ENCODE data around the gene HSPB9.
"Not testable (repeated sequence)": the region's sequence is repeated elsewhere in the genome, so short reads cannot be mapped to it uniquely, and the experiment has no call there.

The HSPB9 gene

DNA sequence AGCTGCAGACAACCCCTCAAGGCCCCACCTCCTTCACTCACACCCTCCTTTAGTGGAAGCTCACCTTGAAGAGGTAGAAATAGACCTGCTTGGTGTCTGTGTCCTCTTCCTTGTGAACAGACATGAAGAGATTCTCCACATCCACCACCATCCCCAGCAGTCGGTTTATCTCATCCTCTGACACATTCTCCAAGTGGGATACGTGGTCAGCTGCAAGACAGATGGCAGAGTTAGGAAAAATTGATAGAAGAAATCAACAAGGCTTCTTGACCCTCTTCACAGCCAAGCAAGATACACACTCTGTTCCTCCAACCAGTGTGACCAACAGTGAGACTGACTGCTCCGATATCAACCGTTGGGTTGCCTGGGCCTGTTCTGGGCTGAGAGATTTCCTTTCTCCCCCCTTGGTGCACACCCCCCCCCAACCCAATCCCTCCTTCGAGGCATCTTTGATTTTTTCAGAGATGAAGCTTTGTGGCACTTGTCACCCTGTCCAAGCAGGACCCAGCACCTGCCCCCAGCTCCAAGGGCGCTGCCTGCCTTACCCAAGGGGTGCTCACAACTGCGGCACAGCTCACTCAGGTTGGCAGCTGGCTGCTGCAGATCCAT is 2.3 kb upstream of the HSPB9 start:
- DNase-seq (ENCODE audit: low read depth in 2 of 2): no peak

DNA sequence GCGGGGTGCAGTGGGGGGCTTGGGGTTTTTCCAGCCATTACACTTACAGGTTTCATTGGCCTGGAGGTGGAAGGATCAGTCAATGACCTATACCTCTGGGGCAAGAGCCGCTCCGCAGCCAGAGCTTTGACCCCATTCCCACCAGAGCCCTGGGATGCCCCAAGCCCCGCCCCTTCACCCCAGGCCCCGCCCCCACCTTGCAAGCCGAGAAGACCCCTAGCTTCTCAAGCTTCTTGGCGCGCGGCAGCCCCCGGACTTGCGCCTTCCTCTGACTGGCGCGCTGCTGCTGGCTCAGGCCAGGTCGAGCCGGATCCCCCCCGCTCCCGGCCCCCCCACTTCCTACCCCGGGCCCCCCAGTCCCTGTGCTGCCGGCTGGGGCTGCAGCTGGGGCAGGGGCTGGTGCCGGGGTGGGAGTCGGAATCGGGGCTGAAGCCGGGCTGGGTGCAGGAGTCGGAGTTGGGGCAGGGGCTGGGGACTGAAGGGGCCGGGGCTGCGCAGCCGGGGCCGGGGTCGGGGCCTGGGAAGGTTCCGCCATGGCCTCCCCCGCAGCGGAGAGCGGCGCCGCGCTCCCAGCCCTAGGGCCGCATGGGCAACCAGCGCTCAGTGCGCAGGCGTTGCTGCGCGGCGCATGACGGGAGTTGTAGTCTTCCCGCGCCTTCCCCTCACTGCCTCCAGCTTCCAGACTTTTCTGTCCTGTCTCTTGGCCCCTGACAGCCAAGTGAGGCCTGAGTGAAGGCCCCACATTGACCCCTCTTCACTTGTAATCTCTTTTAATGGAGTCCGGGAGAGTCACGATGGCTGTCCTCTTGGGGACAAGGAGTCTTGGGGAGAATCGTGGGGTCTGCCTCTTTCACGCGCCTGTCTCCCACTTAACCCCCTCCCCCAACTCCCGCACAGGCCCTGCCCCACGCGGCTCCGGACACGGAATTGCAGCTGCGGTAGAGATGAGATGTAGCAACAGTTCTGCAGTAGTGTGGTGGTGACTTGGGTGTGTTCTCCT is 1.5 kb upstream of the HSPB9 start, which contains the start of gene KAT2A:
Gene KAT2A (minus strand): TSS at position 598 of the 1,000 bp plus-strand sequence. CDS start 63 bp downstream, at position 535.
- DNase-seq (ENCODE audit: low read depth in 2 of 2): peak; percentile 69 to 73

DNA sequence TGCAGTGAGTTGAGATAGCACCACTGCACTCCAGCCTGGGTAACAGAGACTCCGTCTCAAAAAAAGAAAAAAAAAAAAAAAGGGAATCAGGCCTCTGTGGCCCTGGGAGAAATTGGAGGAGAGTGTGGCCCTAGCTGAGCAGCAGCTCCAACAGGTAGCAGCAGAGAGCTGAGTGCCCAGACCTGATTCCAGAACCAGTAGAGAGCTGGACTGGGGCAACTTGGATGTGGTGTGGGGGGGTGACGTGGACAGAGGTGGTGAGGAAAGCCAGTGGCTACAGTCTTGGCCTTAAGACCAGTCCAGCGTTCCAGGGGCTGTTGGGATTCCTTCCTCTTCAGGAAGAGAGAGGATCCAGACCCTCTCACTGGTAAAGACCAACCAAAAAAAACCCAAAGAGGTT is 1.7 kb downstream of the HSPB9 start:
- no peak for DNase-seq (ENCODE audit: low read depth in 2 of 2)

DNA sequence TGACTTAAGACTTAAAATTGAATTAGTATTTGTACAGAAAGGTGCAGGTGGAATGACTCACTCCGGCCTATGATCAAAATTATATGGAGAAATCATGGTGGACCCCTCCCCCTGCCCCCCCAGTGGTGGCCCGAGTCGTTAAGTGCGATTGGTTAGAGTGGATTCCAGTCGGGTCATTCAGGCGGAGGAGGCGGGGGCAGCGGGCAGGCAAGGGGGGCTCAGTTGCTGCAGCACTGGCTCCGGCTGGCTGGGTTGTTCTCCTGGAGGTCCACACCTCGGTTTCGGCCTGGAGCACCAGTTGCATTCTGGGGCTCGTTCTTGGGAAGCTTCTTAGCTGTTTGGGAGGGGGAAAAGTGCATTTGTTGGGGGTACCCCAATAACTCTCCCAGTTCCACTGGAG is 3.0 kb downstream of the HSPB9 start:
- DNase-seq (ENCODE audit: low read depth in 2 of 2): no peak

DNA sequence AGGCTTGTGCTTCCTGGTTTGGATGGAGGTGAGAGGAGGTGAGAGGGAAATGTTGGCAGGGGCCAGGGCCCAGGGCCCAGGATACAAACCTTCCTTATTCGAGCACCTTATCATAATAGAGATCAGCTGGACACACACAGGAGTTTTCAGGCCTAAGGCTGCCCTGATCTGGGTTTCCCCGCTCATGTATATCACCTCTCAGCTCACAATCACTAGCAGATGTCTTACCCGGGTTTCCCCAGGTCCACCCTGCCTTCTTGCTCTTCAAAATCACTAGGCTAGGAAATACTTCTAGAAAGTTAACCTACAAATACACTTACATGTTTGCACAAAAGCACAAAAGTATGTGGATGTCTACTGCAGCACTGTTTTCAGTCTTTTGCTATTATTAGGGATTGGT is 4.2 kb downstream of the HSPB9 start:
- DNase-seq (ENCODE audit: low read depth in 2 of 2): no peak

DNA sequence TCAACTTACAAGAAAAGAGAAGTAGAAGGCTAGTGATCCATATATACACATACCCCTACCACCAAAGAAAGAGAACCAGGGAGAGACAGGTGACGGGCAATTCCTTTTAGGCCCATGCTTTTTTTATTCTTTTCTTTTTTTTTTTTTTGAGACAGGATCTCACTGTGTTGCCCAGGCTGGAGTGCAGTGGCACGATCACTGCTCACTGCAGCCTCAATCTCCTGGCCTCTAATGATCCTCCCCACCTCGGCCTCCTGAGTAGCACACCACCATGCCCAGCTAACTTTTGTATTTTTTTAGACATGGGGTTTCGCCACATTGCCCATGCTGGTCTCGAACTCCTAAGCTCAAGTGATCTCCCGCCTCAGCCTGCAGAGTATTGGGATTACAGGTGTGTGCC is 4.8 kb downstream of the HSPB9 start:
- no peak for DNase-seq (ENCODE audit: low read depth in 2 of 2)

DNA sequence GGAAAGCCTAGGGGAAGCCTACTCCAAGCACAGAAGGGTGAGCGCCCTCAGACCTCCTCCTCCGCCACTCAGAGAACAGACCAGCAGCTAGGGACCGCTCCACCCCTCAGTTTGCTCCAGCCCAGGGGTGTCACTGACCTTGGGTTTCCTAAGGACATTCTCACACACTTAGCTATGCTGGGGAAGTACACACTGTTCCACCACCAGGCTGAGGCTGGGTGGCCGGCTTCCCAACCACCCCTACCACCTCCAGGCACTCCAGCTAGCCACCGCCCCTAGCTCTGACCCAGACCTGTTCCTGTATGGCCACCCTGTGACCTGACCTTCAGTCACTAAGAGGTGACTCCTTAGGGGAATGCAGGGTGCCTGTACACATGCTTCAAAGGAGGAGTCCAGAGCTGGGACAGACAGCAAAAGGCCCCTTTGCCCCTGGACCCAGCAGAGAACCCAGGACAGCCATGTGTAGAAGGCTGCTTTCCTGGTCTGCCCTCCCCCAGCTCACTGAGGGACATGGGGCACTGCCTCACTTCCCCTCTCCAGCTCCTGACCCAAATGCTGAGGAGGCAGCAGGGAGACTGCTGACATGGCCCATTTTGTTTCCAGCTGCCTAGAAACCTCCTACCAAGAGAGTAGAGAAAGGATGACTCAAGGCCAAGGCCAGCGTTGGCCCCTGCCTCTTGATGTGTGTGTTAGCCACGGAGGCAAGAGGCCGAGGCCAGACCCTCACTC is 6.7 kb downstream of the HSPB9 start:
- no peak for DNase-seq (ENCODE audit: low read depth in 2 of 2)

DNA sequence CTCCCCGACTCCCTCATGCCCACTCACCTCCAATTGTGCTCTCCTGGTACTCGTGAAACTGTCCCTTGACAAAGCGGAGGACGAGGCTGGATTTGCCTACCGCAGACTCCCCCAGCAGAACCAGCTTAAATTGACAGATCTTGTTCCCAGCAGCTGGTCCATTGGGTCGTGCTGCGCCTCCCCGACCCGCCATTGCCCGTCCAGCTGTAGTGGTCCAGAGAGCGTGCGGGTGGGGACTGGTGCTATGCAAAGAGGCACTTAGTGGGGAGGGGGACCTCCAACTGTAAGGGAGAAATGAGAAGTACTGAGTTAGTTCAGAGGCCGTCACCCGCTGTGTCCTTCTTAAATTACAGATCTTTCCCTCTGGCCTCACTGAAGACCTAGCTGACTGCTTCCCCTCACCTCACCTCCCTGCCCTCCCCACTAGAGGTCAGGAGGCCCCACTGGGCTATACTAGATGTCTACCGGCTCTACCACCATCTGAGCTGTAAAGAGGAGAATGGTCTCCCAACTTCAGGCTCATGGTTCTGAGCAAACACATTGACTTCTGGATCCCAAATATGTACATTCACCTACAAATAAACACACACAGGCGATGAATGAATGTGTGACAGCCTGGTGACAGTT is 7.8 kb downstream of the HSPB9 start:
- DNase-seq (ENCODE audit: low read depth in 2 of 2): no peak

DNA sequence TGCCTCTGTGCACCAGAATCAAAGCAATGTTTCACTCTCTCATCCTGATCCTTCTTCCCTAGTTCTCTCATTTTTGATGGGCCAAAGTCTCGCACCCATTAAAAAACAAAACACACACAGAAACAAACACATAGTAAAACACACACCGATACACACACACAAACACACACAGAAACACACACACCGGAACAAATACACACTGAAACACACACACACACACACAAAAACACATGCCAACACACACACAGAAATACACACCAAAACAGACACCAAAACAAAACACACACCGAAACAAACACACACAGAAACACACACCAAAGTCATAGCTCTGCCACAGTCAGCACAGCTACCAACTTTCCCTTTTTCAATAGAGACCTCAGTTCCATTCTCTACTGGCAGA is 8.6 kb downstream of the HSPB9 start:
- DNase-seq (ENCODE audit: low read depth in 2 of 2): no peak

DNA sequence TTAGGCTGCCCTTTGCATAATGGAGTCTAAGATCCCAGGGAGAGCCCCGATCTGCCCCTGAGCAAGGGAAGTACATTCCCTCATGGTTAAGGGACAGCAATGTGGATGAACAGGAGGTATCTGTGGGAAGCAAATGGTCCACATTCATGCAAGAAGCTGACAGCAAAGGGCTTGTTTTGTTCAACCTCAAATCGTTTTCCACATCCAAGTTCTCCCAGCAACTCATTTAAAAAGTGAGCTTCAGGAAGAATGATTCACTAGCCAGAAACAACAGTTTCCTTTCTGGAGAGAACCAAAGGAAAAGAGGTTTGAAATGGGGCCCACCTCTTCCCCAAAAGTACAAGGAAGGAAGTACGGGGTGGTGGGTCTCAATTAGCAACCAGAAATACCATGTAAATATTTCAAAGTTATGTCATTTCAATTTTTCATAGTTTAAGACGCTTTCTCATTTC is 9.4 kb downstream of the HSPB9 start:
- DNase-seq (ENCODE audit: low read depth in 2 of 2): no peak

DNA sequence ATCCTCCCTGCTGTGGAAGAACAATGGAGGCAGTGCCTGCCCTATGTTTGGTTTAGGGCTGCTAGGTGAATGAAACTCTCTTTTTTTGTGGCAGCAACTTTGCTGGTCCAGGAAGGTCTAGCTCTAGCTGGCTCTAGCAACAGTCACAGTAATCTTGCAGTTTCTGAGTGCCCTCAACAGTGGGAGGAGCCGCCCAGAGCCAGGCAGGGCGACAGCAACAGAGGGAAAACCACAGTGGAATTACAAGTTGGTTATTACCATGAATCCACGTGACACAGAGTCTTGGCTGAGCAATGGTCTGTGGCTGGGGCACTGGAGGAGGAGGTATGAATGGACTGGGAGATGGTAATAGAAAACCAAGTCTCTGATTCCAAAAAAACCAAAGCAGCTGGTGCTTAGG is 10.3 kb downstream of the HSPB9 start:
- DNase-seq (ENCODE audit: low read depth in 2 of 2): no peak

DNA sequence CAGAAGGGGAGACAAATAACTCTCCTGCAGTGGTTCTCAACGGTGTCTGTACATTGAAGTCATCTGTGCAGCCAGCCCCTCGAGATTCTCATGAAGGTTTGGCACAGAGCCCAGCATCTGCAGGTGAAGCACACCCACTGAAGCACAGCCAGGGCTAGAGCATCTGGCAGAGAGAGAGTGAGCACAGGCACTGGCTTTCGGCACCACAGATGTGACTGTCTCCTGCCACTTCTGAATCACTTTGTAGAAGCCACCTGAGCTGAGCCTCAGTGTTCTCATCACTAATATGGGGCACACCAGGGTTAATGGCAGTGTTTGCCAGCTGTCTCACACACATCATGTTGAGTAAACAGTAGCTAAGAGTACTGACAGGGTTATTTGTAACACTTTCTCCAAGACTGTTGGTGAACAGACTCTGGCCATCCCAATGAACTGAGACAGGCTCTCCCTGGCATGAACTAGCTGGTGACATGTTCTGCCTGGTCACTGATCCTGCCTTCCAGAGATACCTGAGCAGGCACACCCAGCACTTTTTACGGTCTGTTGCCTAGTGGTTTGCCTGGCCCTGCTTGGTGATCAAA is 10.9 kb downstream of the HSPB9 start:
- DNase-seq (ENCODE audit: low read depth in 2 of 2): no peak

DNA sequence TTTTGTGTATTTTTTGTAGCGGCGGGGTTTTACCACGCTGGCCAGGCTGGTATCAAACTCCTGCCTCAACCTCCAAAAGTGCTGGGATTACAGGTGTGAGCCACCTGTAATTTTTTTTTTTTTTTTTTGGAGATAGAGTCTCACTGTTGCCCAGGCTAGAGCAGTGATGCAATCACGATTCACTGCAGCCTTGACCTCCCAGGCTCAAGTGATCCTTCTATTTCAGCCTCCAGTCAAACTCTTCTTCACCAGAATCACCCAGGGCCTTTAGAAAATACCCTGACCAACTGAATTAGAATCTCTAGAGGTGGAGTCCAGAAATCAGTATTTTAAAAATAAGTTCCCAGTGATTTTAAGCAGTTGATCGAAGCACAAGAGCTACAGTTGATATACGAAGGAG is 12.5 kb downstream of the HSPB9 start:
- no peak for DNase-seq (ENCODE audit: low read depth in 2 of 2)

DNA sequence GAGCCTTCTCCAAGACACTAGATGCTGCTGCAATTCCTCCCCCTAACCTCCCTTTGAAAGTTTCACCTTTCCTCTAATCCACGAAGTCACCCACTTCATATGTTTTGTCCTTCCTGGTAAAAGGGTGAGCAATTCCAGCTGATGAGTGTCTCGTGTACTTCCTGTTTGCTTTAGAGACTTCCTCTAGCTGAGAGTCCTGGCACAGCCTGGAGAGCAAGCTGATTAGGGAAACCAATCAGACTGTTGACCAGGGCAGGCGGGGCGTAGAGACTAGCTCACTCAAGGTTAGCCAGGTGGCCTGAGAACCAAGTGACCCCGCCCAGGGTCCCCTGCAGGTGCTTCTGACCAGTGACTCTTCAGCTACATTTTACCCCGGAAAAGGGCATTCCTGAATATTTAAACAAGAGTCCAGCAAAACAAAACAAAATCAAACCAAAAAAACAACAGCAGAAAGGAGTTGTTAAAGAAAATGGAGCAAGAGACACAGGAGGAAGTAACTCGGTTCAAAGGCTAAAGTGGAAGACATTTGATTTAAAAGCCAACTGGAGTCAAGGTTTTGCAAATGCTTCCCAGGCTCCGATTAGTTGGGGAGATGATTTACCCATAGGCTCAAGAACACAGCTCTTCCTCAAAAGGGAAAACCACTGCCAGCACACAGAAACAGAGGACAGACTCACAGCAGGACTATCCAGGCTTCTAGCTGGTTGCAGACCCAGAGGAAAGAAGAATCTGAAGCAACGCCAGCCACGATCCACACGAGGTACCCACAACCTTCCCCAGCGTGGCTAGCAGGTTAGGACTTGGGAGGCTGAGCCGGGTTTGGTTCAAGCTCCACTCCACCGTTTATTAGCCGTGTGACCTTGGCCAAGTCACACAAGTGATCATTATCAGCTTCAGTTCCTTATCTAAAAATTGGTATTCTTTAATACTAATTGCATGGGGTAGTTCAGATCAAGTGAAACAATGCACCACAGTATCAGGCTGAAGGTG is 13.4 kb downstream of the HSPB9 start:
- DNase-seq (ENCODE audit: low read depth in 2 of 2): no peak

DNA sequence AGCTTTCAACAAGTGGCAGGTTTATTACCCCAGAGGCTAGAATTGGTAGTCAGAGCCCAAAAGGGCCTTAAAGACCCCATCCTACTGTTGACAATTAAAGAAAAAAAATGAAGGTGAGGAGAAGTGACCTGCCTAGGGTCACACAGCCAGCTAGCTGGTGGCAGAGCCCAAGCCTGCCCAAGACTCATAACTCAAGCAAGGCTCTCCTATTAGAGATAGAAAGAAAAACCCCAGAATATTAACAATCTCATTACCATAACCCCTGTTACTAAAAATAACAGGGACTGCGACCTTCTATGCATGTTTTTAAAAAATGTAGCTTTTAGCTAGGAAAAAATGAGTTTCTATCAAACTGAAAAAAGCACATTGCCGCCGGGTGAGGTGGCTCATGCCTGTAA is 14.0 kb downstream of the HSPB9 start:
- DNase-seq (ENCODE audit: low read depth in 2 of 2): no peak

DNA sequence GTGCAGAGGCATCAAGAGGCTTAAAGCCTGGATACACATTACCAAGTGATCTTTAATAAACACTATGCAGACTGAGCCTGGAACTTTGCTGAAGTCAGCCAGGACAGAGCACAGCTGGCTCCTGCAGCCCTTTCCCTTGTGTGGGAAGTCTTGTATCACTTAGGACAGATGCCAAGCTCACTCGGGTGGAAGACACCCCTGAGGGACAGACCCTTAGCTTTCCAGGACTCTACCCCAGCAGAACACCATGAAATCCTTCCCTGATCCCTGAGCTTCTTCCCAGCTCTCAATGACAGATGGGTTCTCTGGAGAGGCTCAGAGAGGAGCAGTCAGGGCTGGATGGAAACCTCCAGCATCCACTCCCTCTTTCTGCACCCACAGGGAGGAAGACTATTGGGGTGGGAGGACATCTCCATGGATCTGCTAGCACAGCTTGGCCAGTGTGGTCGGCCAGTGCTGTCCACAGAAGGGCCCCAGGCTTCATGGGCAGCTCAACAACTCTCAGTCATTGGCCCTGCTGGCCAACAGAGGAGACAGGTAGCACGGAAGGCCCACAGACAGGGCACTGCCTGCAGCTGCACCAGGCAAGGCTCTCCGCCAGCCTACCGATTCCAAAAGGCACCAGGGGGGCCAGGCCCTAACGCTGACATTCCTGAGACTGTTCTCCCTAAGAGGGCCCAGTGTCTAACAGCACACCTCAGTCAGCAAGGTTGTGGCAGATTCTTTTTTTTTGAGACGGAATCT is 16.3 kb downstream of the HSPB9 start:
- DNase-seq (ENCODE audit: low read depth in 2 of 2): no peak

DNA sequence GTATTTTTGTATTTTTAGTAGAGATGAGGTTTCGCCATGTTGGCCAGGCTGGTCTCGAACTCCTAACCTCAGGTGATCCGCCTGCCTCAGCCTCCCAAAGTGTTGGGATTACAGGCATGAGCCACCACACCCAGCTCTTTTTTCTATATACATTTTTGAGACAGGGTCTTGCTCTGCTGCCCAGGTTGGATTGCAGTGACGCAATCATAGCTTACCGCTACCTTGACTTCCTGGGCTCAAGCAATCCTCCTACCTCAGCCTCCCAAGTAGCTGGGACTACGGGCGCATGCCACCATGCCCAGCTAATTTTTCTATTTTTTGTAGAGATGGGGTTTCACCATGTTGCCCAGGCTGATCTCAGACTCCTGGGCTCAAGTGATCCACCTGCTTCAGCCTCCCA is 18.1 kb downstream of the HSPB9 start:
- not testable (repeated sequence) for DNase-seq (ENCODE audit: low read depth in 2 of 2)

DNA sequence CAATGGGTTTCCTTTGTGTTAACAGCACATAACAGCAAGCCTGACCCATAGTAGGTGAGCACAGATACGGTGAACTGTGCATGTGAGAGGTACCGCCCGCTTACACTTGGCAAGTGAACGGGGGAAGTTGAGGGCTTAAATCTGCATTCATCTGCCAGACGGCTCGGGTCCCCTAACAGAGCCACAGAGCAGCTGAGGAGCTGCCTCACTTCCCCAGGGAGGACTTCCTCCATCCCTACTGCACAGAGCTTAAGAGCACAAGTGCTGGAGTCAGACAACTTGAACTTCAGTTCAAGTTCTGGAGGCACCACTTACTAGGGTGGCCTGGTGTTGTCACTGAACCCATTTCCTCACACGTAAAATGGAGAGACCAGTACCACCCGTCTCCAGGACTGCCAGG is 18.8 kb downstream of the HSPB9 start:
- DNase-seq (ENCODE audit: low read depth in 2 of 2): no peak

DNA sequence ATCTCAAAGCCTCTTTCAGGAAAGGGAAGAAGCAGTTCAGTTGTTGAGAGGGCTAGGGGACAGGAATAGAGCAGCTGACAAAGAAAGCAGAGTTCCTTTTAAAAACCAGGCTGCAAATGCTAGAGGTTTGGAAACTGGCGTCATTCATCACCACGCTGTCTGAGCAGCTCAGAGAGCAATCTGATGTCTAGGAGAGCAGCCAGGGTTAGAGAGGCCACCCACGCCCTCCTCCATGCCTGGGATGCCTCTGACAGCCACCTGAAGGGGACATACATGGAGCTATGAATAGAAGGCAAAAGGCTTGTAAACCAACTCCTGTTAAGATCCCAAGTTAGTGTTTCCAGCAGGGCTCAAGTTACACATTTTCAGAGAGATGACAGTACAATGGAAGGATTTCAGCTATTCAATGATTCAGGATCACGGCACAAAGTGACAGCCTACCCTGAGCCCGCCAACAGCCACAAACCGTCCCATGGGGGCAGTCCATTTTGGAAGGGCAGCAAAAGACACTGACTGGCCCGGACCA is 19.8 kb downstream of the HSPB9 start:
- DNase-seq (ENCODE audit: low read depth in 2 of 2): no peak
